Heart left ventricle (tissue), 16 donors: ENCODE results near the gene TXNDC17. TPM values are rescaled to one million over a fixed set of nuclear protein-coding genes. Genes with fewer than 3 reads are reported as not detected.
A peak's percentile ranks its signal among the peaks of the same experiment; 100 is the strongest.
"Not testable (repeated sequence)": the region's sequence is repeated elsewhere in the genome, so short reads cannot be mapped to it uniquely, and the experiment has no call there.

Source experiments
- ATAC-seq, 4 donors: fragments of 200-7000 bp; cut with Tn5 transposase; one replicate each; pipeline ENCODE4 v1.9.1; 2020 to 2022; ENCODE audit warnings: moderate library complexity in 4 of 4, mild to moderate bottlenecking in 3 of 4, moderate number of reproducible peaks in 1 of 4
- DNase-seq, 5 donors: peaks; one replicate each; pipeline ENCODE4 v3.0.0-alpha.2; 2020
- H3K27ac ChIP-seq, 12 donors: fragments of 200-600 bp; sonication (generic) in 4 of 12; one replicate each; pipeline versions ENCODE4 v1.5.0 to v1.8.0; 2016 to 2022; ENCODE audit warnings: mild to moderate bottlenecking in 2 of 12
- H3K27me3 ChIP-seq, 9 donors: fragments of 200-600 bp; sonication (generic) in 2 of 9; one replicate each; pipeline versions ENCODE4 v1.5.1 to v1.8.0; 2016 to 2022; ENCODE audit warnings: mild to moderate bottlenecking in 3 of 9
- H3K36me3 ChIP-seq, 9 donors: fragments of 200-600 bp; sonication (generic) in 2 of 9; one replicate each; pipeline versions ENCODE4 v1.5.0 to v1.8.0; 2018 to 2022; ENCODE audit warnings: mild to moderate bottlenecking in 2 of 9
- H3K4me1 ChIP-seq, 12 donors: fragments of 200-600 bp; sonication (generic) in 4 of 12; one replicate each; pipeline versions ENCODE4 v1.5.0 to v1.8.0; 2016 to 2022; ENCODE audit warnings: mild to moderate bottlenecking in 3 of 12
- H3K4me3 ChIP-seq, 12 donors: fragments of 200-600 bp; sonication (generic) in 4 of 12; one replicate each; pipeline versions ENCODE4 v1.5.0 to v1.8.0; 2017 to 2022; ENCODE audit warnings: mild to moderate bottlenecking in 9 of 12, moderate library complexity in 4 of 12
- H3K9me3 ChIP-seq, 12 donors: fragments of 200-600 bp; sonication (generic) in 4 of 12; one replicate each; pipeline versions ENCODE4 v1.5.0 to v1.8.0; 2016 to 2022; ENCODE audit warnings: mild to moderate bottlenecking in 1 of 12
- CTCF ChIP-seq, 12 donors: fragments of 200-600 bp; sonication (generic) in 4 of 12; IDR thresholded peaks; one replicate each; pipeline versions ENCODE4 v1.5.0 to v1.8.0; 2018 to 2022; ENCODE audit warnings: antibody characterized with exemption in 12 of 12, mild to moderate bottlenecking in 5 of 12
- POLR2A ChIP-seq, 2 donors: fragments of 450-650 bp; IDR thresholded peaks; one replicate each; pipeline ENCODE4 v1.6.1; 2017; ENCODE audit warnings: antibody characterized with exemption in 2 of 2, mild to moderate bottlenecking in 2 of 2, moderate library complexity in 2 of 2
- WGBS, 4 donors: extraction: QIAGEN DNeasy Blood & Tissue Kit in 2 of 4; methylation state at CpG; one replicate each; pipeline versions ENCODE4 v1.1.5 to v1.1.7; 2013 to 2018; 5-methylcytosine and 5-hydroxymethylcytosine counted together
- intact Hi-C, 10 donors: fragments of 100-400 bp; cut with DNase I; formaldehyde crosslinking; loops; one replicate each; pipeline versions ENCODE4 v1.11.1 to v1.14.2; 2022
- polyA plus RNA-seq, 2 donors: library from polyadenylated mRNA; stranded (reverse); fragments of 200-250 nt; gene quantifications; one replicate each; pipeline ENCODE4 v1.2.3, GENCODE V29; 2013
- total RNA-seq, 9 donors: library from RNA; depleted of rRNA in 2 of 9; stranded (reverse); fragments of >200 nt in 2 of 9; fragmentation: NEBNext Ultra II Directional in 3 of 9; extraction: Animal tissue kit (Norgen Biotek cat#: 25700) in 3 of 9; gene quantifications; one replicate each; pipeline versions ENCODE4 v1.1.0 to v1.2.4, GENCODE V29; 2016 to 2023
- donor health status: ischemic (EF 13 %, LVEDD 7.1; RV severe dilation, severe dysfunction).
- donor health status: healthy with polysubstance abuse.
- donor health status: DM: no; HTN: yes; CAD: no.
- donor health status: DM: no; HTN: no; CAD: no.
- donor health status: ischemic (EF 25% LVEDD 6.9; RV normal size, moderate dysfunction).
- donor health status: ischemic (EF 25% LVEDD 5.7; RV mildly dilated, moderate dysfunction).
- donor health status: healthy.
- donor health status: DM: yes; HTN: yes; CAD: no.
- donor health status: ischemic (EF 35%, LVEDD 5.7; RV mildly dilated, moderate dysfunction).
- donor health status: nonischemic (EF 11% LVEDD 7.7; RV severe dilation, severe dysfunction).
- donor health status: DM: yes; HTN: yes; CAD: no.
- donor health status: PGD.
- donor health status: ischemic (EF 29% LVEDD 5.4; RV normal size, mild dysfunction).
- donor health status: nonischemic (EF 23%, LVEDD 6.1; RV moderate dilation, normal function).

The TXNDC17 gene
- total and polyA plus RNA-seq, 11 donors: 31.5 to 221 (median 62.8) TPM

- Histone ChIP-seq H3K36me3 (no peaks in the 10 kb centered on the region), H3K27ac (no peak overlapping the region), H3K4me1 (peaks cover 0 to 19% (median under 1%) of the 10 kb centered on the region in 12 donors), H3K27me3 (peaks cover 3 to 57% (median 35%) of the 10 kb centered on the region in 9 donors), H3K9me3 (no peaks in the 10 kb centered on the region), H3K4me3 (peak overlapping the region in 2 of 12 donors; percentile 38 to 45)
- 69 to 75% (median 73%) methylated on average over 15 to 18 of the region's 18 CpGs for WGBS, 4 donors
- ATAC-seq (no peak), DNase-seq (no peak)
- intact Hi-C loops: no loop called here
- no peak for TF ChIP-seq CTCF (IDR thresholded peaks at IDR 0.05)
- TF ChIP-seq POLR2A (IDR thresholded peaks at IDR 0.05): no peak
Observed at GRCh38 chr17:6657633-6658287, 16.9 kb downstream of the TXNDC17 start.

DNA sequence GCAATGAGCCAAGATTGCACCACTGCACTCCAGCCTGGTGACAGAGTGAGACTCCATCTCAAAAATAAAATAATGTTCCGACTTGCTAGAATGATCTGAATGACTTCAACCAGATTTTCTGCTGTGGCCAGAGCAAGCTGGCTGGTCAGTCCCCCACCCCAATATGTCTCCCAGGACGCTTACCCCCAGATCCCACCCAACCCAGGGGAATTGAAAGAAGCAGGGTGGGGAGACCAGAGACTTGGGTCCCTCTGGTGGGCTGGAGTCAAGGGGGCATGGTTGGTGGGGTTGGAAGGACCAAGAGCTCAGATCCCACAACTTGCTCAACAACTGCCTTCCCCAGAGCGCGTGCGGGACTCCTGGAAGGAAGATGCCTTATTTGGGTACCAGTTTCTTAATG is 17.6 kb downstream of the TXNDC17 start:
- peaks cover 0 to 18% (median 0%) of the 10 kb centered on the region in 12 donors for H3K4me1 ChIP-seq
- intact Hi-C loops, H3K4me3 ChIP-seq, H3K27ac ChIP-seq, H3K9me3 ChIP-seq, ATAC-seq, DNase-seq, H3K36me3 ChIP-seq: not testable (repeated sequence)
- 79 to 98% (median 88%) methylated on average over 5 of the region's 5 CpGs for WGBS, 4 donors
- H3K27me3 ChIP-seq: peaks cover 3 to 56% (median 33%) of the 10 kb centered on the region in 9 donors

DNA sequence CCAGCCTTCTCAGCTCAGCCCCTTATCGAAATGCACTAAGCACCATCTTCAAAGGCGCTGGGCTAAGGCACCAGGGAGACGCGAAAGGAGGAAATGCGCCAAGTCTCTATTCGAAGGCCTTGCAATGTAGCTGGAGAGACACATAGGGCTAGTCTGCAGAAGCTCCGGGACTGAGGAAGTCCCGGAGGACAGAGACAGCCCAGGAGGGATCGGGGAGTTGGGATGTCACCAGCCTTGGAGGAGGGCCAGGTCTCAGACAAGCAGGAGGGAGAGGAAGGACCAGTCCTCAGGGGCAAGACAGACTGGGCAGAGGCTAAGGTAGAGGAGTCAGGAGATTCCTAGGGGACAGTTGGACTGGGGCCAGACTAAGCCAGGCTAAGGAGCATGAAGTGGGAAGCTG is 19.2 kb downstream of the TXNDC17 start:
- intact Hi-C loops: loop anchor here in 9 of 10 donors (10.0 kb wide), 6 partner anchors 95 to 345 kb away; partner anchors contain the start of gene XAF1 (in 2 of the 9)
- TF ChIP-seq CTCF (IDR thresholded peaks at IDR 0.05): no peak
- no peak for TF ChIP-seq POLR2A (IDR thresholded peaks at IDR 0.05)
- no peak for ATAC-seq

GRCh38 chr17:6660805-6661463 is 20.1 kb downstream of the TXNDC17 start:
- intact Hi-C loops: loop anchor here in 9 of 10 donors (10.0 kb wide), 6 partner anchors 94 to 344 kb away; partner anchors contain the start of gene XAF1 (in 2 of the 9)
- H3K4me3 ChIP-seq: no peak overlapping the region
- no peak for TF ChIP-seq CTCF (IDR thresholded peaks at IDR 0.05)
- DNase-seq (no peak), ATAC-seq (peak in 2 of 4 donors; percentile 39 to 51)
- WGBS, 4 donors: 30 to 47% (median 34%) methylated on average over 11 of the region's 11 CpGs
- H3K36me3 ChIP-seq: no peaks in the 10 kb centered on the region
- no peaks in the 10 kb centered on the region for H3K9me3 ChIP-seq
- H3K4me1 ChIP-seq: peaks cover 0 to 2% (median 0%) of the 10 kb centered on the region in 12 donors
- peaks cover 0 to 34% (median 19%) of the 10 kb centered on the region in 9 donors for H3K27me3 ChIP-seq
- H3K27ac ChIP-seq: no peak overlapping the region

More for the DNA sequence above, 19.2 kb downstream of the TXNDC17 start:
- no peaks in the 10 kb centered on the region for H3K36me3 ChIP-seq
- peaks cover 0 to 7% (median 0%) of the 10 kb centered on the region in 12 donors for H3K4me1 ChIP-seq
- H3K9me3 ChIP-seq: no peaks in the 10 kb centered on the region
- 59 to 63% (median 61%) methylated on average over 9 of the region's 9 CpGs for WGBS, 4 donors
- no peak overlapping the region for H3K27ac ChIP-seq
- H3K4me3 ChIP-seq: no peak overlapping the region
- H3K27me3 ChIP-seq: peaks cover 0 to 39% (median 22%) of the 10 kb centered on the region in 9 donors
- DNase-seq: no peak
